GM10847 (cell line): ENCODE data around the gene RCAN2.

Experiments used
- POLR2A ChIP-seq: IDR thresholded peaks from 2 replicates; pipeline ENCODE4 v1.6.1; 2011; ENCODE audit not compliant: insufficient read length; ENCODE audit errors: extremely low read depth

RCAN2 gene

DNA sequence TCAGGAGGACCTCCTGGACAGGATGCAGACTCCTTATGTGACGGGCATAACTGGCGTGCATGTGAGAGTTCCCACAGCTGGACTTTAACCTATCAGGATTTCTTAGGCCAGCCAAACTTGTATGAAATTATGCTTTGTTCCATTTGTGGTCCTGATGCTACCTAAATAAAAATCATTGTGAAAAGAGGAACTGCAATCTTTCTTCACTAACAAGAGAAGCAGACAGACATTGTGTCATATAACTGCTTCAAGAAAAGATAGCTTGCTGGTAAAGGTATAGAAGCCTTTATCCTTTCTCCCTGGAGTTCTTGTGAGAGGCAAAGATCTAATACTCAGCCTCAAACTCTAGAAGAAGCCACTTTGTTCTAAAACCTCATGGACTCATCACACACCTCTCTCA, 233.0 kb downstream of the RCAN2 start:
- no peak for TF ChIP-seq POLR2A

GRCh38 chr6:46255528-46255927, 235.7 kb downstream of the RCAN2 start:
- TF ChIP-seq POLR2A = no peak

GRCh38 chr6:46254946-46255345, 236.3 kb downstream of the RCAN2 start:
- no peak for TF ChIP-seq POLR2A

DNA sequence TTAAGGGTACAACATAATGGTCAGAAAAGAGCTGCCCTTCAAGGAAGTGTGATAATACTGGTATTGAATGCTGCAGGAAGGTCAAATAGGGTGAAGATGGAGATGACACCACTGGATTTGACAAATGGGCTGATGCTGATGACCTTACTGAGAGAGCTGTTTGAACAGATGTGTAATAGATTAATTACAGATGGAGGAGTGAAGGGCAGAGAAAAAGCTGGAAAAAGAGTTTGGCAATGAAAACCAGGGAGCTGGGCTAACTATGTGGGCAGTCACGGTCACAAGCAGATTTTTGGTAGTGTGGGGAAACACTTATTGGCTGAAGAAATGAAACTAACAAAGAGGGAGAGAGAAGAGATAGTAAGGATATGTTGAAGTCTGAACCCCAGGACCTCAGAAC, 236.9 kb downstream of the RCAN2 start:
- no peak for TF ChIP-seq POLR2A

GRCh38 chr6:46251583-46252339, 239.5 kb downstream of the RCAN2 start:
- TF ChIP-seq POLR2A = no peak

- no peak for TF ChIP-seq POLR2A
These were observed 243.1 kb downstream of the RCAN2 start for GRCh38 chr6:46248143-46248542.

DNA sequence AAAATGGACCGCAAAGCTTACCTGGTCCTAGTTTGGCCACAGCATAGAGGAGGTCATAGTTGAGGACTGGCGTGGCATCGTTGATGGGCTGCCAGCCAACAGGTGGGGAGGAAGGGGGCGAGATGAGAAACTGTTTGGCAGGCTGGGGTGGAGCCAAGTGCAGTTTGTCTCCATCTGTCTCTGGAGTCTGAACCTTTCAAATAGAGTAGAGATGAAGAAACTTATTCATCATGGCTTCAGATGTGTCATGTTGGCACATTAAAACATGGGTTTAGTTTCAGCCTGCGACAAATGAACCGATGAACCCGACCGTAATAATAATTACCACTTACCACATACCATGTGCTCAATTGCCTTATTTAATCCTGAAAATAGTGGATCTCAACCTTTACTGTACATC, 244.5 kb downstream of the RCAN2 start:
- no peak for TF ChIP-seq POLR2A

DNA sequence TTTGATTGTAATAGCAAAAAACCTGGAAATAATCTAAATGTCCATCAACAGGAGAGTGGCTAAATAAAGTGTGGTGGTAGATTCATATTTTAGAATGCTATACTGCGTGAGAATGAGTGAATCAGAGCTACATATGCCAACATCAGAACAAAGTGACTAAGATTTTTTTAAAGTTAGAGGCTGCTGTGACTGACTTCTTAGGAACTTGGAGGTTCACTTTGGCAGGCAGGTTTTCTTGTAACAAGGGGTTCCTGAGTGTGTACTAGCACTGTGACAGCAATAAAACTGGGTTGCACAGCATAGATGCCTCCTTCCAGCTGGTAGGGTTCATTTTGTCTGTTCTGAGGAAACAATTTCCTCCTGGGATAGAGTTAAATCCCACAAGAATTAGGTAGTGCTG, 245.2 kb downstream of the RCAN2 start:
- TF ChIP-seq POLR2A = no peak

- no peak for TF ChIP-seq POLR2A
These were observed 246.6 kb downstream of the RCAN2 start for GRCh38 chr6:46244670-46245069.

- no peak for TF ChIP-seq POLR2A
These were observed 247.5 kb downstream of the RCAN2 start for GRCh38 chr6:46243754-46244153.

DNA sequence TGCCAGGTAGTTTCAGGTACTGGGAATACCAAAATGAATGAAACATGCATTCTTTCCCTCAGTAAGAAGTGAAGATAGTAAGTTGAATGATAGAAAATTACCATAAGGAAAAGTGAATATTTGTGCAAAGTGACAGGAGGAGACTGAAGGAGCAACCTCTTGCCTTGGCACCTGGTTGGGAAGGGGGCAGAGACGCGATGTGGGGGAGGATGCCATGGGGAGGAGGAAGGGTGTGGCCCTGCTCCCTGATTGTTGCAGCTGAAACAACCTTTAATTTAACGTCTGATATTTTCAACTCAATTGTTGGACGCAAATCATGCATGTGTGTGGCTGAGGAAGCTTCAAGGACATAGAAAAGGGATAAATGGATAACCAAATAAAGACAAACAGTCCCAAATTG, 248.3 kb downstream of the RCAN2 start:
- no peak for TF ChIP-seq POLR2A

- no peak for TF ChIP-seq POLR2A
These were observed 250.2 kb downstream of the RCAN2 start for GRCh38 chr6:46240866-46241565.

- TF ChIP-seq POLR2A = no peak
These were observed 254.5 kb downstream of the RCAN2 start for GRCh38 chr6:46236752-46237151.

GRCh38 chr6:46235242-46235641, 256.0 kb downstream of the RCAN2 start:
- TF ChIP-seq POLR2A = no peak

DNA sequence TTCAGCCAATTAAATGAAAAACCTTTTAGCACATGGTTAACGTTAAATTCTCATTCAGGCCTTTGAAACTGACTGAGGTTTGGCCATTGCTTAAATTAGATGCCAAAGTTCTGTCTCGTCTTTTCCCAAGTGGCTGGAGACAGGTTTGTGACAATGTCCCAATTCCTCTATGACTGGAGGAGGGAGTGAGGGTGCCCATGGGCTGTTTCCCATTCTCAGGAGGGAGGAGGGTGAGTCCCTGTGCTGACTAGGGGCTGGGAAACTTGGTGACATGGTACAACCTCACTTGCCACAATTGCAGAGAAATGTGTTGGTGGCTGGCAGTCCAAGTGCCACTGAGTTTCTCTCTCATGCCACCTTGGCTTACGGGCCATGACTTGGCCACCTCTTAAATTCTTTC, 256.5 kb downstream of the RCAN2 start:
- TF ChIP-seq POLR2A = no peak

DNA sequence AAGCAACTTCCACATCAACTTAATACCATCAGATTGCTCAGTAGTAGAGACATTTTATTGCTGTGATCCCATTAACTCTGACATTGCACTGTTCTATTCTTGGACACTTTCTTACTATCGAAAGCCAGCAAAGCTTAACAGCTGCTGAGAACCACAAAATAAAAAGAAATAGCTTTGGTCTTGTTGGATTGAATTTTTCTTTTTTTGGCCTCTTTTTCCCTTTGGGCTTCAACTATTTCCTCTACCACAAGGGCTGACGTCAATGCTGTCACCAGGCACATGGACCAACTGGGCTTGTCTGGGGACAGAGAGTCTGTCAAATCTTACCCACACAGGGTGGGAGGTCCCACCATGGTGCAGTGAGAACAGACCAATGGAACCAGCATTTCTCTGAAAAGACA, 257.1 kb downstream of the RCAN2 start:
- no peak for TF ChIP-seq POLR2A

DNA sequence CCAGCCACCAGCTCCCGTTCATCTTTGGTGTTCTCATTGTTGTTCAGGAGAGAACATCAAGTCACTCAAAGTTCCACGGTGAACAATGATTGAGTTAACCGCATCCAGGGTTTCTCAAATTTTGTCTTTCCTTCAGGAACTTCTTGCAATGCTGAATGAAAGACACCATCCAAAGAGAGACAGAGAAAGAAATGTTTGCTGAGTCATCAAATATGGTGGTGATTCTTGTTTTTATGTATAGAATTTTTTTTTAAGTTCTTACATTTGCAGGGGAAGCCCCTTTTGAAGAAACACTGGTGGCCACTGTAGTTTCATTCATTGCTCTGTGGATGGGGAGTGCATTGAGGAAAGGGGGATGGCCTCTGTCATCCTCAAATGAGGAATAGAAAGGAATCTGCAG, 258.1 kb downstream of the RCAN2 start:
- no peak for TF ChIP-seq POLR2A
